ENCODE results near the gene CHRNA4. TPM values are rescaled to one million over a fixed set of nuclear protein-coding genes. Genes with fewer than 3 reads are reported as not detected.

Gene CHRNA4
- total and polyA plus RNA-seq, 2 donors (not counting 1 experiment from before 2014, with no cell fraction given), result not detected

GRCh38 chr20:63325554-63326313 is 35.4 kb downstream of the CHRNA4 start:
- Histone ChIP-seq H3K4me1 (ENCODE audit: control insufficient read depth, extremely low read depth, insufficient read depth, low read length) (no peaks in the 10 kb centered on the region), H2AFZ (ENCODE audit: low read length) (no peak overlapping the region), H4K20me1 (ENCODE audit: control insufficient read depth, extremely low read depth, insufficient read depth, low read length) (no peaks in the 10 kb centered on the region), H3K9me3 (ENCODE audit: control insufficient read depth, insufficient read depth, low read depth, low read length) (no peaks in the 10 kb centered on the region), H3K27me3 (ENCODE audit: control insufficient read depth, insufficient read depth, low read length) (peaks cover 7% of the 10 kb centered on the region), H3K4me3 (replicated peaks in 1 of 4; ENCODE audit: control extremely low read depth in 1 of 4, insufficient read depth in 1 of 4, low read depth in 3 of 4, low read length in 4 of 4) (no peak overlapping the region), H3K27ac (ENCODE audit: insufficient read depth, low read length) (no peak overlapping the region), H3K4me2 (ENCODE audit: extremely low read depth, insufficient read depth, low read length) (no peak overlapping the region), H3K9ac (ENCODE audit: insufficient read depth, low read length) (no peak overlapping the region), H3K36me3 (ENCODE audit: control insufficient read depth, insufficient read depth, low read length) (no peaks in the 10 kb centered on the region), H3K79me2 (ENCODE audit: control insufficient read depth, insufficient read depth, low read length) (no peaks in the 10 kb centered on the region)
- DNase-seq (ENCODE audit: low read depth in 2 of 2), result no peak
- no peak for TF ChIP-seq EZH2 (IDR thresholded peaks at IDR 0.05; ENCODE audit: low read length, missing control alignments)
- no peak for TF ChIP-seq CTCF (conservative IDR thresholded peaks at IDR 0.05 in 1 of 2, IDR thresholded peaks at IDR 0.05 in 1 of 2; ENCODE audit: low read depth in 1 of 2, low read length in 2 of 2)

GRCh38 chr20:63325021-63325471 is 36.1 kb downstream of the CHRNA4 start:
- Histone ChIP-seq H3K4me3 (replicated peaks in 1 of 4; ENCODE audit: control extremely low read depth in 1 of 4, insufficient read depth in 1 of 4, low read depth in 3 of 4, low read length in 4 of 4) (no peak overlapping the region), H3K79me2 (ENCODE audit: control insufficient read depth, insufficient read depth, low read length) (no peaks in the 10 kb centered on the region), H3K27ac (ENCODE audit: insufficient read depth, low read length) (no peak overlapping the region), H4K20me1 (ENCODE audit: control insufficient read depth, extremely low read depth, insufficient read depth, low read length) (no peaks in the 10 kb centered on the region), H3K4me2 (ENCODE audit: extremely low read depth, insufficient read depth, low read length) (no peak overlapping the region), H2AFZ (ENCODE audit: low read length) (no peak overlapping the region), H3K36me3 (ENCODE audit: control insufficient read depth, insufficient read depth, low read length) (no peaks in the 10 kb centered on the region), H3K27me3 (ENCODE audit: control insufficient read depth, insufficient read depth, low read length) (peaks cover 7% of the 10 kb centered on the region), H3K9ac (ENCODE audit: insufficient read depth, low read length) (no peak overlapping the region), H3K4me1 (ENCODE audit: control insufficient read depth, extremely low read depth, insufficient read depth, low read length) (no peaks in the 10 kb centered on the region), H3K9me3 (ENCODE audit: control insufficient read depth, insufficient read depth, low read depth, low read length) (no peaks in the 10 kb centered on the region)
- no peak for DNase-seq (ENCODE audit: low read depth in 2 of 2)
- TF ChIP-seq CTCF (conservative IDR thresholded peaks at IDR 0.05 in 1 of 2, IDR thresholded peaks at IDR 0.05 in 1 of 2; ENCODE audit: low read depth in 1 of 2, low read length in 2 of 2), result no peak
- TF ChIP-seq EZH2 (IDR thresholded peaks at IDR 0.05; ENCODE audit: low read length, missing control alignments), result no peak

GRCh38 chr20:63323357-63323981 is 37.7 kb downstream of the CHRNA4 start:
- Histone ChIP-seq H2AFZ (ENCODE audit: low read length) (no peak overlapping the region), H3K4me2 (ENCODE audit: extremely low read depth, insufficient read depth, low read length) (no peak overlapping the region), H4K20me1 (ENCODE audit: control insufficient read depth, extremely low read depth, insufficient read depth, low read length) (no peaks in the 10 kb centered on the region), H3K9ac (ENCODE audit: insufficient read depth, low read length) (no peak overlapping the region), H3K79me2 (ENCODE audit: control insufficient read depth, insufficient read depth, low read length) (no peaks in the 10 kb centered on the region), H3K4me1 (ENCODE audit: control insufficient read depth, extremely low read depth, insufficient read depth, low read length) (no peaks in the 10 kb centered on the region), H3K9me3 (ENCODE audit: control insufficient read depth, insufficient read depth, low read depth, low read length) (no peaks in the 10 kb centered on the region), H3K27ac (ENCODE audit: insufficient read depth, low read length) (no peak overlapping the region), H3K27me3 (ENCODE audit: control insufficient read depth, insufficient read depth, low read length) (peaks cover 7% of the 10 kb centered on the region), H3K4me3 (replicated peaks in 1 of 4; ENCODE audit: control extremely low read depth in 1 of 4, insufficient read depth in 1 of 4, low read depth in 3 of 4, low read length in 4 of 4) (no peak overlapping the region), H3K36me3 (ENCODE audit: control insufficient read depth, insufficient read depth, low read length) (no peaks in the 10 kb centered on the region)
- no peak for DNase-seq (ENCODE audit: low read depth in 2 of 2)
- TF ChIP-seq EZH2 (IDR thresholded peaks at IDR 0.05; ENCODE audit: low read length, missing control alignments), result no peak
- TF ChIP-seq CTCF (conservative IDR thresholded peaks at IDR 0.05 in 1 of 2, IDR thresholded peaks at IDR 0.05 in 1 of 2; ENCODE audit: low read depth in 1 of 2, low read length in 2 of 2), result peak; percentile 7 to 28

Data from fibroblast of lung (primary cell).